Epithelial cell of esophagus (primary cell): ENCODE results near the gene POGLUT2.

ENCODE experiments used
- DNase-seq: peaks from one replicate; pipeline ENCODE4 v3.0.0; 2010; ENCODE audit warnings: low read depth
- H3K4me3 ChIP-seq: 2 replicates; pipeline ENCODE4 v1.5.1; 2011; ENCODE audit warnings: mild to moderate bottlenecking, low read length, control low read depth
- TF ChIP-seq, protein P1 (sequence below): IDR thresholded peaks from 2 replicates; pipeline ENCODE4 v1.5.1; 2011; ENCODE audit warnings: low read depth, mild to moderate bottlenecking, low read length, control low read depth, inconsistent platforms; ENCODE audit not compliant: insufficient read depth; ENCODE audit errors: missing control alignments

POGLUT2 gene

DNA sequence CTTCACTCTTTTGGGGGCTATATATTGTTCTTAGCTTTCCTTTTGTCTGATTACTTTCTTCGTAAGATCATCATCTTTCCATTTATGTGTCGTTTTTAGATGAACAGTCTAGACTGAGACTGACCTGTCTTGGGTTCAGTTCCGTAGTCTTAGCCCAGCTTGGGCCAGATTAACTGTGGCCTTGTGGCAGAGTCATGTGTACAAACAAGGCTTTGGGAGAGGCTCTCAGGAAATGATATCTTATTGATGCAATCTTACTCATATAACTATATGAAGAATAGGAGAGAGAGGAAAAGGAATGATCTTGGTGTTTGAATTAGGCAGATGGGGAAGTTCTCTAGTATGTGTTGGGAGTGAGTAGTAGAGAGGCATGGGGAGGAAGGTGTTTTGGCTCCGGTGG is 40.2 kb upstream of the POGLUT2 start:
- DNase-seq, result no peak
- TF ChIP-seq, protein P1, sequence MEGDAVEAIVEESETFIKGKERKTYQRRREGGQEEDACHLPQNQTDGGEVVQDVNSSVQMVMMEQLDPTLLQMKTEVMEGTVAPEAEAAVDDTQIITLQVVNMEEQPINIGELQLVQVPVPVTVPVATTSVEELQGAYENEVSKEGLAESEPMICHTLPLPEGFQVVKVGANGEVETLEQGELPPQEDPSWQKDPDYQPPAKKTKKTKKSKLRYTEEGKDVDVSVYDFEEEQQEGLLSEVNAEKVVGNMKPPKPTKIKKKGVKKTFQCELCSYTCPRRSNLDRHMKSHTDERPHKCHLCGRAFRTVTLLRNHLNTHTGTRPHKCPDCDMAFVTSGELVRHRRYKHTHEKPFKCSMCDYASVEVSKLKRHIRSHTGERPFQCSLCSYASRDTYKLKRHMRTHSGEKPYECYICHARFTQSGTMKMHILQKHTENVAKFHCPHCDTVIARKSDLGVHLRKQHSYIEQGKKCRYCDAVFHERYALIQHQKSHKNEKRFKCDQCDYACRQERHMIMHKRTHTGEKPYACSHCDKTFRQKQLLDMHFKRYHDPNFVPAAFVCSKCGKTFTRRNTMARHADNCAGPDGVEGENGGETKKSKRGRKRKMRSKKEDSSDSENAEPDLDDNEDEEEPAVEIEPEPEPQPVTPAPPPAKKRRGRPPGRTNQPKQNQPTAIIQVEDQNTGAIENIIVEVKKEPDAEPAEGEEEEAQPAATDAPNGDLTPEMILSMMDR, result no peak

DNA sequence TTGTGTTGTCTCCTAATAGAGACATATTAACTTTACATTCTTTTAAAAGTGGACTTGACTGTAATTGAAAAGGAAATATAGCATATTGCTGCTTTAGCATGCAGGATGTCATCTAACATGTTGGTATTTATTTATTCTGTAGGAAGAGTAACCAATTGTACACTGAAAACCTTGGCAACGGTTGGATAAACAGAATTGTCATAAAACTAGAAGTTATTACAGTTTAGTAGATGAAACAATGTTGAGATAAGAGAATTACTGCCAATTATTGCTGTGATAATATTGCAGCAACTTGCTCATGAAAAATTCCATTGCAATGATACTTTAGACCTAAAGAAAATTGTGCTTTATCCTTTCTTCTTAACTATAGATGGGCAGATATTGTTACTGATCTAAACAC is 39.5 kb upstream of the POGLUT2 start:
- DNase-seq, result no peak
- H3K4me3 ChIP-seq, result no peak overlapping the region
- TF ChIP-seq, protein P1, result no peak

More for the DNA sequence above, 40.2 kb upstream of the POGLUT2 start:
- H3K4me3 ChIP-seq, result no peak overlapping the region

DNA sequence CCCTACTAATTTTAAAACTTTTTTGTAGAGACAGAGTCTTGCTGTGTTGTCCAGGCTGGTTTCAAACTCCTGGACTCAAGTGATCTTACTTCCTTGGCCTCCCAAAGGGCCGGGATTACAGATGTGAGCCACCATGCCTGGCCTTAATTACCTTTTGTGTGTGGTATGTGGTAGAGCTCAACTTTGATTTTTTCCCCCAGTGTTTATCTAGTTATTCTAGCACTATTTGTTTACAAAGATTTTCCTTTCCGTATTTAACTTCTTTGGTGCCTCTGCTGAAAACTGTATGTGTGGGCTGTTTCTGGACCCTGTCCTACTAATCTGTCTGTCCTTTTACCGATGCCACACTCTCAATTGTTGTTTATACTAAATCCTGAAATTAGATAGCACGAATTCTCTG is 37.7 kb upstream of the POGLUT2 start:
- H3K4me3 ChIP-seq, result no peak overlapping the region
- TF ChIP-seq, protein P1, result no peak
- no peak for DNase-seq

DNA sequence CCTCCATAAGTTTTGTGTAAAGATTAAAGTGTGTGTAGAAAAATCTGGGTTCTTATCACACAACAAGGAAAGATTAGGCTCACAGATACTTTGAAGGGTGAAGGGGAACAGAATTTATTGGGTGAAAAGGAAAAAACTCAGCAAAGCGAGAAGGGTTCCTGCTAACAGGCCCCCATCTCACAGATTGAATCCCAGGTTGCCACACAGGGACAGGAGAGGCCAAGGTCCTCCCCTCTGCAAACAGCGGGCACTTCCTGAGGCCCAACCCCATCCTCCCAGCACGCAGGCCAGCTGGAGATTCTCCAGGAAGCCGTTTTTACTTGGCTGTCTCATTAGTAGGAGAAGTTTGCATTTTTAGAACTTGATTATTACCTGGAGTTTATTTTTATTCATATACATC is 31.9 kb upstream of the POGLUT2 start:
- TF ChIP-seq, protein P1, result no peak
- DNase-seq, result no peak

DNA sequence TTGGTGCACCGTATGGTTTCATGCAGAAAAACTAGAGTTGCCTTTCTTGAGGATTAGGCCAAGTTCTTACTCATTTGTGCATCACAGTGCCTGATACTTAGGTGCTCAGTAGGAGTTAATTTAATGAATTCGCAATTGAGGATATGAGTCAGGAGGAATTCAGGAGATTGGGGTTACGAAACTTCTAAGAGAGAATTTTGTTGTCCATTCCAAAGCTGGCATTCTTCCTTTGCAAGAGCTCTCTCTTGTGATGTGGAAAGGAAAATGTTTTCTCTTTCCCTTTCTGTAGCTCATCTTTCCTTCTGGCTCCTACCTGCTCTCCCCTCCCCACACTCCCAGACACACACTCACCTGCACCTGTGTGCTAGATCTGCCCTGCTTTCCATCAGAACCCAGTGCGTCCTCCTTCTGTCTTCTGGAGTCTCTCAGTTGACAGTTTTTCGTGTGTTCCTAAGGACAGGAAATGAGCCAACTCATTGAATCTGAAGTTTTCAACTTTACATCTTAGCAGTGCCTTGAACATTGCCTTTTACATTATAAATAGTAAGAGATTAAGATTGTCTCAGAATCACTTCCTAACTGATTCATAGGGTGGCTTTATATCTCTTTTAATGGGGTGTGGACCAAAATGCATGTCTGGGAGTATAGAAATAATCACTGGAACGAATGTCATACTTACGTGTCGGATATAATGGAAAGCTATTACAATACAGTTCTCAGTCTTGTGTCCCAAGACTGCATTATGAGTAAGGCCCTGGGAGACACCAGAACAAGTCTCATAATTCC is 27.3 kb upstream of the POGLUT2 start:
- no peak overlapping the region for H3K4me3 ChIP-seq
- TF ChIP-seq, protein P1, result peak; percentile 8
- peak; percentile 90 for DNase-seq

More for the DNA sequence above, 31.9 kb upstream of the POGLUT2 start:
- H3K4me3 ChIP-seq, result no peak overlapping the region

DNA sequence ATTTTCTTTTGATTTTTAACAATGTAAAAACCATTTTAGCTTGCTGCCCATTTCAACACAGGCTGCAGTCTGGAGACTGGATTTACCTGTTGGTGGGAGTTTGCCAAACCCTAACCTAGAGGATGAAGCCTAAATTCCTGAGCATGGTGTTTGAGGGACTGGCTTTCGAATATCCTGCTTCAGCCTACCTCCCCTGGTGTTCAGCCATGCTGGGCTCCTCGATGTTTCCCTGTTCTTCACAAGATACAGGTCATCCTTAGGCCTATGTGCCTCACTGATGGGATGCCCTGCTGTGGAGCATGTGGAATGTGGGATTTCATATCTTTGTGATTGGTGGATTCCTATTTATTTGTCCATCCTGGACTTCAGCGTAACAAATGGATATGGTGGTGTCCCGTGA is 26.6 kb upstream of the POGLUT2 start:
- peak; percentile 29 for DNase-seq
- no peak overlapping the region for H3K4me3 ChIP-seq
- TF ChIP-seq, protein P1, result no peak

DNA sequence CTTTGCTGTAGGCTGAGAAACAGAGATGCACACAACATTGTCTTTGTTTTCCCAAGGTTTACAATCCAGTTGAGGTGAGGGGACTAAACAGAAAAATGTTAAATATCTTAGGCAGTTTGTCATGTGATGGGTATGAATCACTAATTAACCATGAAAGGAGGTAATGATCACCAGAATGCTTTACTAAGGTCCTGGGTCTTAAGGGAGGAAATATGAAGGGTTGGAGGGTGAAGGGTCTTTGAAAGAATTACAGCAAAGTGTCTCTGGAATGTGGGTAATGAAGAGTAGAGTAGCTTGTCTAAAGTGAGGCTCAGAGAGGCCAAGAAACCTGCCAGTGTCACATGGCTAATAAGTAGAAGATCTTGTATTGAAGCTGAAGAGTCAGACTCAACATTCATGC is 19.1 kb upstream of the POGLUT2 start:
- TF ChIP-seq, protein P1, result no peak
- H3K4me3 ChIP-seq, result no peak overlapping the region
- no peak for DNase-seq
